Stomach (tissue), 4 donors: Measurements from ENCODE around the gene TEX13B.

Source experiments
- CTCF ChIP-seq, 7 experiments: fragments of 450-650 bp in 4 of 7; fragments of 200-600 bp in 3 of 7; sonication (generic) in 3 of 7; IDR thresholded peaks; one replicate each; pipeline ENCODE4 v1.5.1; 2016 to 2019; ENCODE audit warnings: antibody characterized with exemption in 7 of 7, control low read depth in 2 of 7, mild to moderate bottlenecking in 1 of 7
- POLR2A ChIP-seq, 4 donors: fragments of 450-650 bp; IDR thresholded peaks; one replicate each; pipeline ENCODE4 v1.6.1; 2016; ENCODE audit warnings: antibody characterized with exemption in 4 of 4, control low read depth in 2 of 4, mild to moderate bottlenecking in 1 of 4, moderate library complexity in 1 of 4

GRCh38 chrX:108018656-108019381, 36.6 kb upstream of the TEX13B start:
- TF ChIP-seq CTCF (IDR thresholded peaks at IDR 0.05) (no peak), POLR2A (IDR thresholded peaks at IDR 0.05) (no peak)
